GM10266 (cell line): Measurements from ENCODE around the gene HSPA5.
A peak's percentile ranks its signal among the peaks of the same experiment; 100 is the strongest.
"Not testable (repeated sequence)": the region's sequence is repeated elsewhere in the genome, so short reads cannot be mapped to it uniquely, and the experiment has no call there.

Source experiments
- DNase-seq: peaks from one replicate; pipeline ENCODE4 v3.0.0; 2012; ENCODE audit errors: extremely low spot score
- CTCF ChIP-seq: IDR thresholded peaks from 2 replicates; pipeline ENCODE4 v1.5.1; 2012; ENCODE audit warnings: mild to moderate bottlenecking, low read depth; ENCODE audit not compliant: control insufficient read depth, insufficient read depth; ENCODE audit errors: missing control alignments

Gene HSPA5

GRCh38 chr9:125241000-125241862 is at the start of gene HSPA5:
TSS of gene HSPA5 (minus strand) at chr9:125241343. CDS start at chr9:125241126, 217 bp downstream.
- DNase-seq: peak; percentile 94

GRCh38 chr9:125286935-125287433 is 45.8 kb upstream of the HSPA5 start:
- not testable (repeated sequence) for DNase-seq

More at GRCh38 chr9:125241000-125241862, at the start of gene HSPA5:
- TF ChIP-seq CTCF: peak; percentile 7

- no peak for DNase-seq
- no peak for TF ChIP-seq CTCF
These were observed 43.7 kb upstream of the HSPA5 start for GRCh38 chr9:125284855-125285254.

- DNase-seq: no peak
These were observed 39.8 kb upstream of the HSPA5 start for GRCh38 chr9:125280945-125281344.

GRCh38 chr9:125277411-125277810 is 36.3 kb upstream of the HSPA5 start:
- no peak for TF ChIP-seq CTCF
- no peak for DNase-seq

More at GRCh38 chr9:125280945-125281344, 39.8 kb upstream of the HSPA5 start:
- TF ChIP-seq CTCF: no peak

- TF ChIP-seq CTCF: no peak
- DNase-seq: no peak
These were observed 35.6 kb upstream of the HSPA5 start for GRCh38 chr9:125276771-125277170.

GRCh38 chr9:125272697-125273096 is 31.6 kb upstream of the HSPA5 start:
- no peak for DNase-seq
- TF ChIP-seq CTCF: no peak
